ENCODE data around the gene RNF115. TPM values are rescaled to one million over a fixed set of nuclear protein-coding genes. Genes with fewer than 3 reads are reported as not detected.

RNF115 gene
- total and polyA plus RNA-seq, 2 of the 13 experiments (the other 11 are each of a cell fraction or from before 2014, with no cell fraction given), result 6.0 to 10.1 TPM

DNA sequence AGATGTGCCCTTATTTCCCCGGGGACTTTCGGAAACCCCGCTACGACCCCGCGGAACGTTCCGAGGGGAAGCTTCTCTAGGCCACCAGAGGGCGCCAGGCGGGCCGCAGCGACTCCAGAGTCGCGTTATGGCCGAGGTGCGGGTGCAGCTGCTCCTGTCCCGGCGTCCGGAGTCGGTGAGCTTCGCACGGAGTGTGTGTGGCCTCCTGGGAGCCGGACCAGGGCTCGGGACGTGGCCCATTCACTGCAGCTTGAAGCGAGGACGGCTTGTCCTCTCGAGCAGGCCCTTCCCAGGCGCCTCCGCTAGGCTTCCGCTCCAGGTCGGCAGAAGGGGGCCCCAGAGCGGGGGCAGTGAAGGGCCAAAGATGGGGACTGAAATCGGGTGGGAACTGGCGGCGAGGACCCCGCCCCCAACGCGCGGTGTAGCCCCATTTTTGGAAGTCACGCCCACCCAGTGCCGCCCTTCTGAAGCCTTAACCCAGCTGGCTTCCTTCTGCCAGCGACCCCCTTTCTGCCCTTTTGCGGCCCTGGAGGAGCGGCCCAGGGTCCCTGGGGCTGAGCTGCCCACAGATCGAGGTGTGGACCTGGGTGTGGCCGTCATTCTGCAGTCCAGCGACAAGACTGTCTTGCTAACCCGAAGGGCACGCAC, 21.7 kb upstream of the RNF115 start, which contains the start of gene NUDT17 (continued):
- TF ChIP-seq ZNF841 (CRISPR knock-in tag; IDR thresholded peaks at IDR 0.05; ENCODE audit: borderline replicate concordance) (no peak), HNF4A (CRISPR knock-in tag; IDR thresholded peaks at IDR 0.05) (no peak), JDP2 (CRISPR knock-in tag; IDR thresholded peaks at IDR 0.05; ENCODE audit: borderline replicate concordance) (no peak), SRSF4 (IDR thresholded peaks at IDR 0.05; ENCODE audit: low read depth, low read length, poor library complexity, severe bottlenecking) (no peak), ZBTB2 (CRISPR knock-in tag; IDR thresholded peaks at IDR 0.05; ENCODE audit: low read depth) (no peak), ZUFSP (CRISPR knock-in tag; IDR thresholded peaks at IDR 0.05; ENCODE audit: borderline replicate concordance) (no peak), SYNCRIP (IDR thresholded peaks at IDR 0.05; ENCODE audit: insufficient read depth, low read depth, low read length) (no peak), HIVEP1 (CRISPR knock-in tag; IDR thresholded peaks at IDR 0.05) (peak; percentile 55; the same call in 1 of the 2 replicates), MAFG (CRISPR knock-in tag; IDR thresholded peaks at IDR 0.05) (no peak), ARNT2 (CRISPR knock-in tag; IDR thresholded peaks at IDR 0.05; ENCODE audit: low read depth) (0 out of 2 replicates have a peak, but pooled peaks have one; percentile 39), PITX1 (CRISPR knock-in tag; IDR thresholded peaks at IDR 0.05) (peak; percentile 40; the same call in 1 of the 2 replicates), ZNF282 (IDR thresholded peaks at IDR 0.05; ENCODE audit: partially characterized antibody) (no peak), MAFK (conservative IDR thresholded peaks at IDR 0.05 in 1 of 2, IDR thresholded peaks at IDR 0.05 in 1 of 2; ENCODE audit: low read length in 2 of 2) (no peak), ZNF382 (CRISPR knock-in tag; IDR thresholded peaks at IDR 0.05; ENCODE audit: borderline replicate concordance) (no peak), CCDC6 (CRISPR knock-in tag; IDR thresholded peaks at IDR 0.05) (peak; percentile 33; the same call in 1 of the 2 replicates), ZSCAN9 (CRISPR knock-in tag; IDR thresholded peaks at IDR 0.05; ENCODE audit: borderline replicate concordance) (no peak; the same call in 1 of the 2 replicates), SMARCC2 (IDR thresholded peaks at IDR 0.05) (no peak), ZFX (CRISPR knock-in tag; IDR thresholded peaks at IDR 0.05; ENCODE audit: low read depth) (peak; percentile 82), ZFP37 (CRISPR knock-in tag; IDR thresholded peaks at IDR 0.05; ENCODE audit: borderline replicate concordance) (no peak), KDM6A (CRISPR knock-in tag; IDR thresholded peaks at IDR 0.05; ENCODE audit: low read depth) (no peak), ZSCAN12 (CRISPR knock-in tag; IDR thresholded peaks at IDR 0.05) (no peak), ZNF724P (CRISPR knock-in tag; IDR thresholded peaks at IDR 0.05; ENCODE audit: borderline replicate concordance) (no peak), ZFP62 (CRISPR knock-in tag; IDR thresholded peaks at IDR 0.05) (no peak), HHEX (CRISPR knock-in tag; IDR thresholded peaks at IDR 0.05) (no peak), NCOA2 (CRISPR knock-in tag; IDR thresholded peaks at IDR 0.05) (no peak), REL (CRISPR knock-in tag; conservative IDR thresholded peaks at IDR 0.05) (no peak)
- TF ChIP-seq, protein P1, sequence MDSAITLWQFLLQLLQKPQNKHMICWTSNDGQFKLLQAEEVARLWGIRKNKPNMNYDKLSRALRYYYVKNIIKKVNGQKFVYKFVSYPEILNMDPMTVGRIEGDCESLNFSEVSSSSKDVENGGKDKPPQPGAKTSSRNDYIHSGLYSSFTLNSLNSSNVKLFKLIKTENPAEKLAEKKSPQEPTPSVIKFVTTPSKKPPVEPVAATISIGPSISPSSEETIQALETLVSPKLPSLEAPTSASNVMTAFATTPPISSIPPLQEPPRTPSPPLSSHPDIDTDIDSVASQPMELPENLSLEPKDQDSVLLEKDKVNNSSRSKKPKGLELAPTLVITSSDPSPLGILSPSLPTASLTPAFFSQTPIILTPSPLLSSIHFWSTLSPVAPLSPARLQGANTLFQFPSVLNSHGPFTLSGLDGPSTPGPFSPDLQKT (CRISPR knock-in tag; IDR thresholded peaks at IDR 0.05; ENCODE audit: borderline replicate concordance), result no peak
- TF ChIP-seq, protein P2, sequence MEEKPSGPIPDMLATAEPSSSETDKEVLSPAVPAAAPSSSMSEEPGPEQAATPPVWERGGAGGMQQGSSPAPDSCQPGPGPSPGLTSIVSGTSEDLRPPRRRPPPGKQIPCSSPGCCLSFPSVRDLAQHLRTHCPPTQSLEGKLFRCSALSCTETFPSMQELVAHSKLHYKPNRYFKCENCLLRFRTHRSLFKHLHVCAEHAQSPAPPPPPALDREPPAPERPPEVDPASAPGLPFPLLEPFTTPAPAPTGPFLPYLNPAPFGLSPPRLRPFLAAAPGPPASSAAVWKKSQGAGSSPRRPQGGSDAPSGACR (CRISPR knock-in tag; IDR thresholded peaks at IDR 0.05), result no peak

Measured in HepG2 (cell line).